ENCODE data around the gene HDLBP.

GRCh38 chr2:241229563-241230401 is 85.7 kb downstream of the HDLBP start:
- TF ChIP-seq POLR2A (IDR thresholded peaks at IDR 0.05) (no peak), CTCF (IDR thresholded peaks at IDR 0.05) (no peak)
